Hepatocyte (in vitro differentiated cells): ENCODE data around the gene GLDC. TPM values are rescaled to one million over a fixed set of nuclear protein-coding genes. Genes with fewer than 3 reads are reported as not detected.

Experiments used
- DNase-seq: peaks from one replicate; pipeline ENCODE4 v3.0.0-alpha.2; 2016; ENCODE audit warnings: low spot score
- H2AFZ ChIP-seq: fragments of 200-600 bp; sonication (generic); 2 replicates; pipeline ENCODE4 v1.6.0; 2016; ENCODE audit warnings: antibody characterized with exemption, mild to moderate bottlenecking
- H3K27ac ChIP-seq: fragments of 200-600 bp; sonication (generic); 2 replicates; pipeline ENCODE4 v1.5.1; 2016; ENCODE audit warnings: mild to moderate bottlenecking
- H3K27me3 ChIP-seq: fragments of 200-600 bp; sonication (generic); 2 replicates; pipeline ENCODE4 v1.6.1; 2016
- H3K36me3 ChIP-seq: fragments of 200-600 bp; sonication (generic); replicated peaks from 2 replicates; pipeline ENCODE4 v1.5.1; 2016; ENCODE audit warnings: low read depth; ENCODE audit not compliant: insufficient read depth
- H3K4me1 ChIP-seq: fragments of 200-600 bp; sonication (generic); 2 replicates; pipeline ENCODE4 v1.5.1; 2016; ENCODE audit warnings: mild to moderate bottlenecking, moderate library complexity; ENCODE audit not compliant: insufficient read depth
- H3K4me2 ChIP-seq: fragments of 200-600 bp; sonication (generic); 2 replicates; pipeline ENCODE4 v1.6.0; 2016
- H3K4me3 ChIP-seq: fragments of 200-600 bp; sonication (generic); 2 replicates; pipeline ENCODE4 v1.5.1; 2016; ENCODE audit warnings: mild to moderate bottlenecking
- H3K79me2 ChIP-seq: fragments of 200-600 bp; sonication (generic); 2 replicates; pipeline ENCODE4 v1.6.0; 2017; ENCODE audit warnings: mild to moderate bottlenecking
- H3K9me2 ChIP-seq: fragments of 200-600 bp; sonication (generic); replicated peaks from 2 replicates; pipeline ENCODE4 v1.6.0; 2017; ENCODE audit warnings: mild to moderate bottlenecking; ENCODE audit not compliant: insufficient read depth
- H3K9me3 ChIP-seq: fragments of 200-600 bp; sonication (generic); 2 replicates; pipeline ENCODE4 v1.5.1; 2016; ENCODE audit warnings: low read depth, mild to moderate bottlenecking
- H4K20me1 ChIP-seq: fragments of 200-600 bp; sonication (generic); 2 replicates; pipeline ENCODE4 v1.6.0; 2016; ENCODE audit warnings: mild to moderate bottlenecking; ENCODE audit not compliant: insufficient read depth, poor library complexity, severe bottlenecking
- CTCF ChIP-seq: fragments of 200-600 bp; sonication (generic); IDR thresholded peaks from 2 replicates; pipeline ENCODE4 v1.5.1; 2016; ENCODE audit warnings: antibody characterized with exemption, mild to moderate bottlenecking; ENCODE audit not compliant: poor library complexity
- EZH2 ChIP-seq: fragments of 200-600 bp; sonication (generic); IDR thresholded peaks from 2 replicates; pipeline ENCODE4 v1.6.1; 2016; ENCODE audit warnings: antibody characterized with exemption, mild to moderate bottlenecking, borderline replicate concordance
- EZH2phosphoT487 ChIP-seq: fragments of 200-600 bp; sonication (generic); IDR thresholded peaks from one replicate; pipeline ENCODE4 v1.6.1; 2018; ENCODE audit warnings: antibody characterized with exemption, mild to moderate bottlenecking, low read depth, moderate library complexity; ENCODE audit not compliant: unreplicated experiment, severe bottlenecking
- WGBS: methylation state at CpG from one replicate; pipeline ENCODE4 v1.1.6; 2016; ENCODE audit warnings: low lambda C conversion rate; ENCODE audit errors: missing lambda C conversion rate; 5-methylcytosine and 5-hydroxymethylcytosine counted together
- polyA plus RNA-seq: library from polyadenylated mRNA; unstranded; fragments of >200 nt; fragmentation: Nextera tagmentation; extraction: Ambion mirVana; gene quantifications from 2 replicates; pipeline ENCODE4 v1.2.1, GENCODE V29; 2016
- total RNA-seq: library from RNA; depleted of rRNA; stranded (reverse); fragments of >200 nt; gene quantifications from 2 replicates; pipeline ENCODE4 v1.2.3, GENCODE V29; 2014

The GLDC gene
- total and polyA plus RNA-seq, 2 experiments from 2014 or later, result 15.6 to 18.4 TPM

- Histone ChIP-seq H3K27me3 (no peaks in the 10 kb centered on the region), H4K20me1 (no peaks in the 10 kb centered on the region), H3K36me3 (no peaks in the 10 kb centered on the region), H3K9me2 (no peaks in the 10 kb centered on the region), H3K4me2 (peak overlapping the region; percentile 79), H3K27ac (peak overlapping the region; percentile 97), H3K4me1 (peaks cover 12% of the 10 kb centered on the region), H2AFZ (peak overlapping the region; percentile 61), H3K4me3 (peak overlapping the region; percentile 62), H3K79me2 (peaks cover 26% of the 10 kb centered on the region), H3K9me3 (no peaks in the 10 kb centered on the region)
- no peak for DNase-seq
- TF ChIP-seq EZH2phosphoT487, result no peak
- TF ChIP-seq CTCF, result no peak
- TF ChIP-seq EZH2, result no peak
- WGBS, result 47% methylated on average over 15 of the region's 15 CpGs
These were observed 36.5 kb upstream of the GLDC start for GRCh38 chr9:6681957-6682501.

GRCh38 chr9:6681147-6681956 lies 35.8 kb upstream of the GLDC start:
- Histone ChIP-seq H4K20me1 (no peaks in the 10 kb centered on the region), H3K4me2 (peak overlapping the region; percentile 79), H3K9me3 (no peaks in the 10 kb centered on the region), H3K27ac (peak overlapping the region; percentile 97), H3K4me1 (peaks cover 12% of the 10 kb centered on the region), H3K27me3 (no peaks in the 10 kb centered on the region), H3K79me2 (peaks cover 23% of the 10 kb centered on the region), H3K36me3 (no peaks in the 10 kb centered on the region), H3K9me2 (no peaks in the 10 kb centered on the region), H3K4me3 (peak overlapping the region; percentile 62), H2AFZ (peak overlapping the region; percentile 70)
- under 1% methylated on average over 71 of the region's 72 CpGs for WGBS
- no peak for TF ChIP-seq EZH2
- TF ChIP-seq CTCF, result no peak
- TF ChIP-seq EZH2phosphoT487, result no peak
- DNase-seq, result peak; percentile 100

- Histone ChIP-seq H4K20me1 (no peaks in the 10 kb centered on the region), H3K9me2 (no peaks in the 10 kb centered on the region), H3K79me2 (peaks cover 23% of the 10 kb centered on the region), H3K4me2 (peak overlapping the region; percentile 76), H3K4me3 (peak overlapping the region; percentile 40), H3K27me3 (no peaks in the 10 kb centered on the region), H3K4me1 (peaks cover 12% of the 10 kb centered on the region), H3K9me3 (no peaks in the 10 kb centered on the region), H3K27ac (peak overlapping the region; percentile 97), H3K36me3 (no peaks in the 10 kb centered on the region), H2AFZ (peak overlapping the region; percentile 70)
- peak; percentile 77 for DNase-seq
- TF ChIP-seq EZH2 (no peak), CTCF (no peak), EZH2phosphoT487 (no peak)
- 2% methylated on average over 26 of the region's 26 CpGs for WGBS
These were observed 35.2 kb upstream of the GLDC start for GRCh38 chr9:6680797-6681146.
